ENCODE measurements around the gene OR2A2. TPM values are rescaled to one million over a fixed set of nuclear protein-coding genes. Genes with fewer than 3 reads are reported as not detected.

OR2A2 gene
- total RNA-seq, 2 experiments from 2014 or later: not detected

- H3K4me1 ChIP-seq (ENCODE audit: insufficient read depth, low read length, poor library complexity, severe bottlenecking): no peaks in the 10 kb centered on the region
- DNase-seq (ENCODE audit: low spot score): no peak
- no peak overlapping the region for H3K27ac ChIP-seq (ENCODE audit: low read depth, low read length, poor library complexity, severe bottlenecking)
- no peaks in the 10 kb centered on the region for H3K9me2 ChIP-seq (ENCODE audit: insufficient read depth, low read length)
- no peaks in the 10 kb centered on the region for H3K9me3 ChIP-seq (ENCODE audit: low read length)
- H3K79me2 ChIP-seq (ENCODE audit: insufficient read depth, low read depth, low read length): no peaks in the 10 kb centered on the region
- no peak for TF ChIP-seq EZH2phosphoT487 (IDR thresholded peaks at IDR 0.05; ENCODE audit: borderline replicate concordance, low read depth, low read length)
- no peak for TF ChIP-seq CTCF (conservative IDR thresholded peaks at IDR 0.05; ENCODE audit: low read length)
- no peaks in the 10 kb centered on the region for H3K36me3 ChIP-seq (ENCODE audit: insufficient read depth, low read length)
- POLR2A ChIA-PET: no interaction called here
- H3K4me2 ChIP-seq (ENCODE audit: low read length): no peak overlapping the region
- CTCF ChIA-PET (ENCODE audit: unreplicated experiment): no interaction called here
- no peak overlapping the region for H3K4me3 ChIP-seq (ENCODE audit: low read depth, low read length, poor library complexity, severe bottlenecking)
- no TSS peak for BruUV-seq (replicated peaks)
- H4K20me1 ChIP-seq (ENCODE audit: insufficient read depth, low read length): no peaks in the 10 kb centered on the region
- no peak overlapping the region for H2AFZ ChIP-seq (ENCODE audit: low read length)
- intact Hi-C loops (cut with micrococcal nuclease; ENCODE audit: unreplicated experiment): no loop called here
Observed at GRCh38 chr7:144086730-144087129, 22.7 kb upstream of the OR2A2 start.

GRCh38 chr7:144087230-144087629 lies 22.2 kb upstream of the OR2A2 start:
- Histone ChIP-seq H3K79me2 (ENCODE audit: insufficient read depth, low read depth, low read length) (no peaks in the 10 kb centered on the region), H3K4me3 (ENCODE audit: low read depth, low read length, poor library complexity, severe bottlenecking) (no peak overlapping the region), H3K27ac (ENCODE audit: low read depth, low read length, poor library complexity, severe bottlenecking) (no peak overlapping the region), H3K9me2 (ENCODE audit: insufficient read depth, low read length) (no peaks in the 10 kb centered on the region), H4K20me1 (ENCODE audit: insufficient read depth, low read length) (no peaks in the 10 kb centered on the region), H3K4me1 (ENCODE audit: insufficient read depth, low read length, poor library complexity, severe bottlenecking) (no peaks in the 10 kb centered on the region), H3K9me3 (ENCODE audit: low read length) (no peaks in the 10 kb centered on the region), H2AFZ (ENCODE audit: low read length) (no peak overlapping the region), H3K4me2 (ENCODE audit: low read length) (no peak overlapping the region), H3K36me3 (ENCODE audit: insufficient read depth, low read length) (no peaks in the 10 kb centered on the region)
- POLR2A ChIA-PET: no interaction called here
- CTCF ChIA-PET (ENCODE audit: unreplicated experiment): no interaction called here
- no TSS peak for BruUV-seq (replicated peaks)
- TF ChIP-seq EZH2phosphoT487 (IDR thresholded peaks at IDR 0.05; ENCODE audit: borderline replicate concordance, low read depth, low read length) (no peak), CTCF (conservative IDR thresholded peaks at IDR 0.05; ENCODE audit: low read length) (no peak)
- intact Hi-C loops (cut with micrococcal nuclease; ENCODE audit: unreplicated experiment): no loop called here
- DNase-seq (ENCODE audit: low spot score): no peak

GRCh38 chr7:144090667-144091066 lies 18.7 kb upstream of the OR2A2 start:
- Histone ChIP-seq H3K27ac (ENCODE audit: low read depth, low read length, poor library complexity, severe bottlenecking) (no peak overlapping the region), H3K4me3 (ENCODE audit: low read depth, low read length, poor library complexity, severe bottlenecking) (no peak overlapping the region), H3K79me2 (ENCODE audit: insufficient read depth, low read depth, low read length) (no peaks in the 10 kb centered on the region), H2AFZ (ENCODE audit: low read length) (no peak overlapping the region), H4K20me1 (ENCODE audit: insufficient read depth, low read length) (no peaks in the 10 kb centered on the region), H3K9me2 (ENCODE audit: insufficient read depth, low read length) (no peaks in the 10 kb centered on the region), H3K4me2 (ENCODE audit: low read length) (no peak overlapping the region), H3K4me1 (ENCODE audit: insufficient read depth, low read length, poor library complexity, severe bottlenecking) (no peaks in the 10 kb centered on the region), H3K36me3 (ENCODE audit: insufficient read depth, low read length) (no peaks in the 10 kb centered on the region), H3K9me3 (ENCODE audit: low read length) (no peaks in the 10 kb centered on the region)
- no TSS peak for BruUV-seq (replicated peaks)
- intact Hi-C loops (cut with micrococcal nuclease; ENCODE audit: unreplicated experiment): no loop called here
- POLR2A ChIA-PET: no interaction called here
- DNase-seq (ENCODE audit: low spot score): no peak
- CTCF ChIA-PET (ENCODE audit: unreplicated experiment): no interaction called here
- TF ChIP-seq EZH2phosphoT487 (IDR thresholded peaks at IDR 0.05; ENCODE audit: borderline replicate concordance, low read depth, low read length) (no peak), CTCF (conservative IDR thresholded peaks at IDR 0.05; ENCODE audit: low read length) (no peak)

Measured in OCI-LY7 (cell line).